Fibroblast of lung (primary cell): ENCODE data around the gene TRIM47. TPM values are rescaled to one million over a fixed set of nuclear protein-coding genes. Genes with fewer than 3 reads are reported as not detected.

ENCODE experiments used
- DNase-seq, 2 donors: peaks; one replicate each; pipeline versions ENCODE4 v3.0.0 to v3.0.0-alpha.2; 2010; ENCODE audit warnings: low read depth in 2 of 2
- H2AFZ ChIP-seq: 2 replicates; pipeline ENCODE4 v1.5.1; 2012; ENCODE audit warnings: low read length, control low read depth, inconsistent platforms
- H3K27ac ChIP-seq: 2 replicates; pipeline ENCODE4 v1.5.1; 2011; ENCODE audit warnings: low read length, control low read depth; ENCODE audit not compliant: insufficient read depth
- H3K27me3 ChIP-seq: 2 replicates; pipeline ENCODE4 v1.5.1; 2011; ENCODE audit warnings: mild to moderate bottlenecking, low read length; ENCODE audit not compliant: control insufficient read depth, insufficient read depth
- H3K36me3 ChIP-seq: 2 replicates; pipeline ENCODE4 v1.5.1; 2011; ENCODE audit warnings: low read length; ENCODE audit not compliant: control insufficient read depth, insufficient read depth
- H3K4me1 ChIP-seq: 2 replicates; pipeline ENCODE4 v1.5.1; 2011; ENCODE audit warnings: low read length; ENCODE audit not compliant: control insufficient read depth, insufficient read depth; ENCODE audit errors: extremely low read depth
- H3K4me2 ChIP-seq: 2 replicates; pipeline ENCODE4 v1.5.1; 2011; ENCODE audit warnings: low read length, control low read depth; ENCODE audit not compliant: insufficient read depth; ENCODE audit errors: extremely low read depth
- H3K4me3 ChIP-seq, 4 experiments: fragments of 200-600 bp in 1 of 4; sonication (generic) in 1 of 4; replicated peaks in 1 of 4; 2 replicates each; pipeline ENCODE4 v1.5.1; 2011 to 2016; ENCODE audit warnings: low read length in 4 of 4, low read depth in 3 of 4, mild to moderate bottlenecking in 3 of 4, control low read depth in 2 of 4, inconsistent platforms in 1 of 4, mixed read lengths in 1 of 4; ENCODE audit not compliant: insufficient read depth in 1 of 4; ENCODE audit errors: control extremely low read depth in 1 of 4
- H3K79me2 ChIP-seq: 2 replicates; pipeline ENCODE4 v1.5.1; 2012; ENCODE audit warnings: mild to moderate bottlenecking, low read length, inconsistent platforms; ENCODE audit not compliant: control insufficient read depth, insufficient read depth
- H3K9ac ChIP-seq: 2 replicates; pipeline ENCODE4 v1.5.1; 2011; ENCODE audit warnings: mild to moderate bottlenecking, low read length, control low read depth; ENCODE audit not compliant: insufficient read depth
- H3K9me3 ChIP-seq: 2 replicates; pipeline ENCODE4 v1.5.1; 2012; ENCODE audit warnings: low read depth, low read length; ENCODE audit not compliant: control insufficient read depth, insufficient read depth
- H4K20me1 ChIP-seq: 2 replicates; pipeline ENCODE4 v1.5.1; 2011; ENCODE audit warnings: low read length; ENCODE audit not compliant: control insufficient read depth, insufficient read depth; ENCODE audit errors: extremely low read depth
- CTCF ChIP-seq, 2 donors: IDR thresholded peaks in 1 of 2; conservative IDR thresholded peaks in 1 of 2; 1 replicate in 1 of 2; 2 replicates in 1 of 2; pipeline ENCODE4 v1.5.1; 2011 to 2012; ENCODE audit warnings: low read length in 2 of 2, control low read depth in 1 of 2, inconsistent platforms in 1 of 2, low read depth in 1 of 2, mild to moderate bottlenecking in 1 of 2
- EZH2 ChIP-seq: IDR thresholded peaks from 2 replicates; pipeline ENCODE4 v1.5.1; 2012; ENCODE audit warnings: low read length, control low read depth, mild to moderate bottlenecking; ENCODE audit errors: missing control alignments
- polyA plus RNA-seq, 2 donors: library from polyadenylated mRNA; depleted of rRNA in 1 of 2; stranded (reverse) in 1 of 2; unstranded in 1 of 2; fragments of >200 nt; gene quantifications; 2 replicates each; pipeline ENCODE4 v1.2.1, GENCODE V29; 2011 to 2012; ENCODE audit warnings: missing spikeins in 1 of 2
- total RNA-seq: library from RNA; depleted of rRNA; stranded (reverse); fragments of >200 nt; gene quantifications from 2 replicates; pipeline ENCODE4 v1.2.1, GENCODE V29; 2014

TRIM47 gene
- total and polyA plus RNA-seq, 2 donors (not counting 1 experiment from before 2014, with no cell fraction given) = 2.2 to 16.0 TPM

DNA sequence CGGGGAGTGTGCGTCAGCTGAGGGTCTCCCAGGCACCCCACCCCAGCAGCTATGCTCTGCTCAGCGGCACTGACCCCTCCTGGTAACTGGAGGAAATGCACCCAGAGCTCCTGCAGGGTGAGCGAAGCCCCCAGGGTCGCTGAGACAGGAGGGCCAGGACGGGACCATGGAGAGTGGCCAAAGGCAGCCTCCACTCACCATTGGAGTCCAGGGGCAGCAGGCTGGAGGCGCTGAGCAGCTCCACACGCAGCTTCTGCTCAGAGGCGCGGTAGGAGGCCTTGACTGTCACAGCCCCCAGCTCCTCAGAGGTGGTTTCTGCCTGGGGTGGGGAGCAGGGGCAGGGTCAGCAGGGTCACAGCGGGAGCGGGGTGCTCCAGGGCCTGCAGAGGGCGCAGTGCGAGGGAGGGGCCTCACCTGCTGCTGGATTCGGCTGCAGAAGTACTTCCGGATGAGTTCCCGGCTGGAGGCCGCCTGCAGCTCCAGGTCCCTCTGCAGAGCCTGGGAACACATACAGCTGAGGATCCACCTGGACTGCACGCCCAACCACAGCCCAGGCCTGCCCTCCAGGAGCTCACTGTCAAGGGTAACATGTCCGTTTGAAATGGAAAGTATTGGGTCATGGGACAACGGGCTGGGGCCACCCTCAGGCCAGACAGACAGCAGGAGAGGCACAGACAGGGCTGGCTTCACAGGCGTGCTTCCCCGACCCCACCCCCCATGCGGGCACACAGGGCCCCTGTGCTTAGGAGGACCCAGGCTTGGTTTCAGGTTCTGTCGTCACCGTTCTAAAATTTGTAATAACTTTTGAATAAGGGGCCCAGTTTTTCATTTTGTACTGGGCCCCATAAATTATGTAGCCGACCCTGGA, 48.0 kb downstream of the TRIM47 start:
- no peak for DNase-seq
- no peak overlapping the region for H2AFZ ChIP-seq
- H3K27ac ChIP-seq = no peak overlapping the region

GRCh38 chr17:75829747-75830146, 48.6 kb downstream of the TRIM47 start:
- Histone ChIP-seq H3K79me2 (no peaks in the 10 kb centered on the region), H3K9ac (no peak overlapping the region), H3K9me3 (no peaks in the 10 kb centered on the region), H3K27me3 (no peaks in the 10 kb centered on the region), H3K36me3 (peaks cover 3% of the 10 kb centered on the region), H2AFZ (no peak overlapping the region), H3K4me3 (no peak overlapping the region), H3K4me1 (no peaks in the 10 kb centered on the region), H3K4me2 (no peak overlapping the region), H4K20me1 (no peaks in the 10 kb centered on the region), H3K27ac (no peak overlapping the region)
- DNase-seq = no peak
- TF ChIP-seq EZH2 (no peak), CTCF (conservative IDR thresholded peaks at IDR 0.05 in 1 of 2, IDR thresholded peaks at IDR 0.05 in 1 of 2; ENCODE audit: low read depth in 1 of 2, low read length in 2 of 2) (no peak)

More for the DNA sequence above, 48.0 kb downstream of the TRIM47 start:
- Histone ChIP-seq H3K79me2 (no peaks in the 10 kb centered on the region), H3K4me3 (no peak overlapping the region), H3K36me3 (peaks cover 3% of the 10 kb centered on the region), H3K27me3 (no peaks in the 10 kb centered on the region), H3K4me2 (no peak overlapping the region), H3K9ac (no peak overlapping the region), H4K20me1 (no peaks in the 10 kb centered on the region), H3K4me1 (no peaks in the 10 kb centered on the region), H3K9me3 (no peaks in the 10 kb centered on the region)
- no peak for TF ChIP-seq EZH2
- TF ChIP-seq CTCF (conservative IDR thresholded peaks at IDR 0.05 in 1 of 2, IDR thresholded peaks at IDR 0.05 in 1 of 2; ENCODE audit: low read depth in 1 of 2, low read length in 2 of 2) = peak; percentile 29 to 58

GRCh38 chr17:75828741-75829140, 49.6 kb downstream of the TRIM47 start:
- TF ChIP-seq EZH2 (no peak), CTCF (conservative IDR thresholded peaks at IDR 0.05 in 1 of 2, IDR thresholded peaks at IDR 0.05 in 1 of 2; ENCODE audit: low read depth in 1 of 2, low read length in 2 of 2) (no peak)
- no peaks in the 10 kb centered on the region for H3K79me2 ChIP-seq
- H3K4me3 ChIP-seq = no peak overlapping the region
- no peaks in the 10 kb centered on the region for H3K9me3 ChIP-seq
- H4K20me1 ChIP-seq = no peaks in the 10 kb centered on the region
- H3K4me2 ChIP-seq = no peak overlapping the region
- H3K36me3 ChIP-seq = peaks cover 5% of the 10 kb centered on the region
- no peak for DNase-seq
- no peak overlapping the region for H3K27ac ChIP-seq
- H3K4me1 ChIP-seq = no peaks in the 10 kb centered on the region
- H3K9ac ChIP-seq = no peak overlapping the region
- H3K27me3 ChIP-seq = no peaks in the 10 kb centered on the region
- H2AFZ ChIP-seq = no peak overlapping the region
